GM12872 (cell line): ENCODE measurements around the gene ZC3H12D.

Experiments used
- CTCF ChIP-seq: IDR thresholded peaks from 3 replicates; pipeline ENCODE4 v1.5.1; 2011; ENCODE audit warnings: low read depth, mild to moderate bottlenecking, low read length, moderate library complexity; ENCODE audit not compliant: insufficient read depth

Gene ZC3H12D

GRCh38 chr6:149480502-149481280 lies 4.1 kb downstream of the ZC3H12D start:
- no peak for TF ChIP-seq CTCF

GRCh38 chr6:149478631-149479314 lies 6.0 kb downstream of the ZC3H12D start:
- no peak for TF ChIP-seq CTCF

- no peak for TF ChIP-seq CTCF
Measured at GRCh38 chr6:149477544-149477943, 7.3 kb downstream of the ZC3H12D start.

- TF ChIP-seq CTCF: no peak
Measured at GRCh38 chr6:149476789-149477455, 7.9 kb downstream of the ZC3H12D start.

- no peak for TF ChIP-seq CTCF
Measured at GRCh38 chr6:149474108-149474935, 10.5 kb downstream of the ZC3H12D start.

GRCh38 chr6:149473080-149474052 lies 11.4 kb downstream of the ZC3H12D start:
- TF ChIP-seq CTCF: peak; percentile 35; the same call in 2 of the 3 replicates
